ENCODE data around the gene EPB41L2.

Gene EPB41L2

DNA sequence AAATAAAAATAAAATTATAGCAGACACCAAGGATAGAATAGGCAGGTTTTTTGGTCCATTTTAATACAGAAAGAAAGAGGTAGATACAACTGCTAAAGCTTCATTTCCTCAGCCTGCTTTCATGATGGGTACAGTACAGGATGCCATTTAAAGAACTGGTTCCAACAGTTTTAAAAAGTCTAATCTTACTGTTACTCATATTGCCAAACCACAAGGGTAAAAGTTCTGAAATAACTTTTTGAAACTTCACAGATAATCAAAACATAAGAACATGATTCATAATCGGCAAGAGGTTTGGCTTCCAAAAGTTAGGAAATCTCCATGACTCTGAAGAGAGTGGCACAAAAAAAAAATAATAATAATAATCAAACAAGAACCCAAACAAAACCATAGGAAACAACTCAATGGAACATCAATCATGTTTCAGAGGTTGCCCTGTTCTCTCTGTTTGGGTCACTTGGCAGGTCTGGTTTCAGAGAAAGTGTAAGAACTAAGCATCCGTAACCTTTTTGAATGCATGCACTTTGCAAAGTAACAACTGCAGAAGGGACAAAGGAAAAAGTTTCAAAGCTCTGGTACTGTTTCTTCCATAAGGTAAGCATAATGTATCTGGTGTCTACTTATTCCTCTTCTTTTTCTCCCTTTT lies 156.2 kb downstream of the EPB41L2 start:
- peak; percentile 37 for DNase-seq

DNA sequence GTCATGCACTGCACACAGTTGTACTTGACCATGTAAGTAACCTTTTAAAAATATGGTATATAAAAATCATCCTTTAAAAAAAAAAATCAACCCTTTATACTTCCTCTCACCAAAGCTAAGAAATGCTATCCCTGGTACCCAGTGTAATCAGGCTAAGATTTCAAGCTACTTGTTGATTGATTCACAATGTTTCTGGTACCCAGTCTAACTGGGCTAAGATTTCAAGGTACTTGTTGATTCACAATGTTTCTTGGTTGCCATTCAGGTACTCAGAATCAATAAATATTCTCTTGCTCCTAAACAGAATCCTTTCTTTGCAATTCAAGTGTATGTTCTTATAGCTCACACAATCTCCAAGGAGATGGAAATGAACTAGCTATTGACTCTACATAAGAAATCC lies 159.4 kb downstream of the EPB41L2 start:
- no peak for DNase-seq

DNA sequence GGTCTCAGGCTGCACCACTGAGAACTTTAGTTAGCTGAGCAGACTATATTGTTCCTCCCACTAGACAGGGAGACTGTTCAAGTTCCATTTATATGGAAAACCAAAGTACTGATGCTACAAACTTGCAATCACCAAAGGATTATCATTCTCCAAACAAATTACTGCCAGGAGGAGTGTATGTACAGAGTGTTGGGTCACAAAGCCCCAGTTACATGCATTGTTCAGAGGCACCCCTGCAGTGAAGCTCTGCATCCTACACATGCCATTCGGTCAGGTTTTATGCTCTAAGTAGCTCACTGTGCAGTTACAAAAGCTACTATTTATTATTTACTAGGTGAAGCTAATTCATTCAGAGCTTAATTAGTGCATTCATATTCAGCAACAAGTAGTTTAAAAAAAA lies 160.0 kb downstream of the EPB41L2 start:
- DNase-seq, result no peak

DNA sequence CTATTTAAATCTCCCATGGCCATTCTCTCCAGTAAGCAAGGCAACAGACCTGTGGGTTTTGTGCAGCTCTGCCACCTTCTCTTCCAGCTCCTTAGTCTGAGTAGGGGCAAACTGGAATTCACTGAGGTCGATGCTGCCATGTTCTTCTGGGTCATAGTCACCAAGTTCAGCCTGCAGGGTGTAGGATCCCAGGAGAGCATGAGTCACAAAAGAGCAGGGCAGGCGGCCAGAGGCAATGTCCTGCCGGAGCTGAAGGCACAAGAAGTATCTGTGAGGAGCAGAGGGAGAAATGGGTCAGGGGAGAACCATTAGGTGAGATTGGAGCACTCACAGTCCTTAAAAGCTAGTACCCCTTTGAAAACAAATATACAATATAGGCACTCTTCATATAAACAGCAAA lies 162.1 kb downstream of the EPB41L2 start:
- DNase-seq, result peak; percentile 12

DNA sequence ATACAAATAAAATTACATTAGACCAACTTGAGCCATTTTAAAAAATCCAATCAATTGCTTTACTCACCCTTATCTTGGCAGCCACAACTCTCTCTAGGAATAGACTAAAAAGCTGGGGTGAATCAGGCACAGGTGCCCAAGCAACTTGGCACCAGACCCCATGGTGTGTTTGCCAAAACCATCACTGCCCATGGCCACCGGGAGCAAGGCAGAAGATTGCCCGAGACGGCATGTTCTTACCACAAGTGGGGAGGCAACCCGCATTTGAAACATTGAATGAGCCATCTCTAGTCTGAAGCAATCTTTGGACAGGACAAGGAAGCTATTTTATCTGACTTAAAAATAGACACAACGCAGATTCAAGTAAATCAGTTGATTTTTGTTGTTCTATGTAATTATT lies 166.8 kb downstream of the EPB41L2 start:
- DNase-seq, result no peak

DNA sequence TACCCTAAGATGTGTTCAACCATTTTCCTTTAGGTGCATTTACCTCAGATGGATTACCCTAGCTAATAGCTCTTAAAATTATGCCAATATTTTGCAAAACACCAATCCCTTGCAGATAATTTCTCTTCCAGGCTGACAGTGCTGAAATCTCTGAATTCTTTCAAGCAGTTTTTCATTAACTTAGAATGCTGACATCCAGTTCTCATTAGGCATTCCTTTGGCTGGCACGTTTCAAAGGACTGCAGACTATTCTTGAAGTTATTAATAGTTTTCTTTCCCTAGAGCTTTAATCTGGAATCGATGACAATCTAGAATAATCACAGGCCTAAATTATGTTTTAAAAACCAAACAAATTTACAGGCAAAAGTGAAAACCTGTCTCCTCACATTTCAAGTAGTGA lies 167.5 kb downstream of the EPB41L2 start:
- no peak for DNase-seq

DNA sequence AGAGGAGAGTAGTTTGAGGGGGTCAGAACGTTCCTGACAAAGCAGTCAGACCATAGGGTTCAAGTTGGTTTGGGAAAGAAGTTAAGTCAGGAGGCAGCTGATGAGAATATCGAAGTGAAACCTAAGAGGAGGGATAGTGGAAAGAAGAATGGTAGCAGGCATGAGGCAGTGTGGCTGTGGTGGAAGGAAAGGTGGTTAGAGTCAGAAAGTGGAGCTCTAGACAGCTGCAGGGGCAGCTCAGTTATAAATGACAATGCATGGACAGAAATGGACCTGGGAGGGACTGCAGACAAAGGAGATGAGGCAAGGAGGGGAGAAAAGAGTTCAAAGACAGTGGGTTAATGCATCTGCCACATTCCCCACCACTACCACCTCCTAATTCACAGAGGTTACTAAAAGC lies 169.3 kb downstream of the EPB41L2 start:
- no peak for DNase-seq

DNA sequence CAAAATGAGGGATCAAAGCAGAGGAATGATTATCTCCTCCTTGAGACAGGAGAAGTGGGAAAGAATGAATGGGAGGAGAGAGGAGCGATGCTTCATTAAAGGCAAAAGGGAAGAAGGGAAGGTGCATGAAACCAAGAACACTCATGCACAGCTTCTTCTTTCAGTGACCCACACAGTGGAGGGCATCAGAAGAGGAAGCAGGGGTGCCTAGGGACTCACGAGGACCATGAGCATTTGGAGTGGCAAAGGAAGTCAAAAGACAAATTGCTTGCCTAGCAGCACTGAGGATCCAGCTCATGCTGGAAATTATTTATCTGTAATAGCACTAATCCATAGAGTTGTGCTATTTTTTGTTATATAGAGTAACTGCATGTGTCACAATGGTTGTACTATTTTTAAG lies 169.8 kb downstream of the EPB41L2 start:
- no peak for DNase-seq

DNA sequence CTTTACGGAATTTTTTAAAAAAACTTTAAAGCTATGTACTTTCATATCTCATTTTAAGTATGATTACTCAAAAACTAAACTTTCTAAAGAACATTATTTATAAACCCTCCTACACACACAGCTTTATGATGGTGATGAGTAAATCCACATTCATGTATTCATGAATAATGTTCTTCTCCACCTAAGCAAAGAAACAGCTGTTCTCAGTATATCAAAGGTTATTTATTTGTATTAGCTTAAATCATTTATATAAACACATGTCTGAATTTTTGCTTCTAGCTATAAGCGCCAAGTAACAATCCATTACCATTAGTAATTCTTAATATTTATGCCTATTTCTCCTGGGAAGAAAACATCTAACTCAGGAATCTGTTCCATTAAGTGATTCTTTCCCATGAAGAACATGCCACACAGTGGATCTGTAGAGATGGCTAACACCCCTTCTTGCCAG lies 172.5 kb downstream of the EPB41L2 start:
- DNase-seq, result peak; percentile 75

DNA sequence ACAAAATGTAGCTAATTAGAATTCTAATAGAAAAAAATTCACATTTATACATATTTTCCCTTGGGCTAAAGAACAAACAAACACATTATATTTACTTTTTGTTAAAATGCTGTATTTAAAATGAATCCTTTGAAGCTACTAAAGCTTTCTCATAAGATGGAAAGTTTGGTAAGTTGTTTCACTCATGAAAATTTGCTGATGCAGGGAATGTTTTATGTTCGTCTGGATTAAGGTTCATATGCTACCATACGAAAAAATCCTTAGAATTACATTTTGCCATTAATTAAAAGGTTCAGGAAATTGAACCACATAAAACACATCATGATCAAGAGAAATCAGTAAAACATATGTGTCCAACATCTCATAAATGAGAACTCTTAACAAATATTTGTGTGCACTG lies 173.6 kb downstream of the EPB41L2 start:
- DNase-seq, result no peak

DNA sequence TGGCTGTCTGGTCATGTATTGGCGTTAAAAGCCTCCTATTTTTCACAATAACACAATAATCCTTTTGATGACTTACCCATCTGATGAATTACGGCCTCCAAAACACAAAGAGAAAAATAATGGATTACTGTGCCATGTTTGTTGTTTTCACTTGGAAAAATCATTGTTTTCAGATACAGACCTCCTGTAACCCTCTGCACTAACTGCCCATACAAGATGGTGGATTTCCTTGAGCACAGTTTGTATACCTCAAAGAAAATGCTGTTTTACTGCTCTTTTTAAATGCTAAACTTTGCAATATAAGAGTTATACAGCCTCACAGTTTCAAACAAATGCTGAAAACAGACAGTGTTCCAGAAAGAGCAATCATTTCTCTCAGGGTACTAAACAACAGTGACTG lies 174.8 kb downstream of the EPB41L2 start:
- no peak for DNase-seq

DNA sequence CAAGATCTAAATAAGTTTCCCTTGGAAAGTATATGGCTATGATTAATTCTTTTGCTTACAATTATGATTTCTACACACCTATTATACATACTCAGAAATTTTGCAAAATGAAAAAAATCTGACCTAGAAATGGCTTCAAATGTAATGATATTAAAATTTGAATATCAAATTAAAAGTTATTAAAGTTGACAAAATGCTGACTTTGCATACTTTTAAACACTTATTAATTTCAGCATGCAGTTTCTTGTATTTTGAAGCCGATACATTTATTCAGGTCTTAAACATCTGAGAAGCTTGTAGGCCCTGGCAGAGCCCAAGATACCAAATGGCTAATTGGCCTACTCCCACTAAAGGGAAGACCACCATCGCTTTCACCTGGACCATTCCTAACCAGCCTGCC lies 176.1 kb downstream of the EPB41L2 start:
- no peak for DNase-seq

DNA sequence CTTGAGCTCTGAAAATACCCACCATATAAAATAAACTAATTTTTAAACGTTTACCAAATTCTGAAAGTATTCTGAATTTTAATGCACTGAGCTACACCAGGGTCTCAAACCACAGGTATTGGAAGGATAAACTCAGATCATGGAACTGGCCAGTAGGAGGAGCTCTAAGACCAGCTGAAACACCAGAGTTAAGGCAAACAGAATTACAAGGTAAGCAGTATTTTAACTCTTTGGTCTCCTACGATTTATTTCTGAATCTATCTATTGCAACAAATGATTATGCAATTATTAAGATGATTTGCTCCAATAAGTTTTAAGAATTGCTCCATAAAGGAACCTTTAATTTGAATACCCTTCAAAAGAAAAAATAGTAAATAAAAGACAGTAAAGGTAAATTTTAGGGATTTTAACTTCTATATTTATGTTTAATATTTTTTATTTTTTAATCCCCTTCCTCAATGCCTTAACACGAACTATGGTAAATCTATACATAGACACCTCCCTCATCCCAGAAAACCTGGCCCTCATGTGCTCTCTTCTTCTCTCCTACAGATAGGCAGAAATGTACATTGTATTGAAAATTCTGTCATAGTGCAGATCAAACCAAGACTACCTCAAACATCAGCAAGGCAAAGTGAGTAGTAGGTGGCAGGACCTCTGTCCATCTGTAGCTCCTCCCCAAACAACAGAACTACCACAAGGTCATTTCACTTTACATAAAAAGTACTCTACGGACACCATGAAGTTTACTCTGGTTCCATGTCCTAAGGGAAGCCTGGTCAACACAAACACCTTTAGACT lies 177.5 kb downstream of the EPB41L2 start:
- DNase-seq, result peak; percentile 75

DNA sequence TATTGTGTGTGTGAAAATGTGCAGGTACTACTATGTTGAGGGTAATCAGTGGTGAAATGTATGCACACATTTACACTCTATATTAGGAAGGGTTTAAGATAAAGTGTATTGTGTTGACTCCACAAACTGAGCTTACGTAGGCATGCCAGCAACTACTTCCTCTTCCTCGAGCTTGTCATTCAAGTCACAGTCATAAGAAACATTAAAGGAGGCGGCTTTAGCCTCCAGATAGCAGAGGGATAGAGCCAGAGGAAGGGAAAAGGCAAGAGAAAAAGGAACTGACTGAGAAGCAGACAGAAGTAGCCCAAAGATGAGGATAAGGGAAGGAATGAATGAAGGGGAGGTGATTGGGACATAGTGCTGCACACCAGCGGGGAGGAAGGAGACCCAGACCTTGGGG lies 180.7 kb downstream of the EPB41L2 start:
- no peak for DNase-seq

DNA sequence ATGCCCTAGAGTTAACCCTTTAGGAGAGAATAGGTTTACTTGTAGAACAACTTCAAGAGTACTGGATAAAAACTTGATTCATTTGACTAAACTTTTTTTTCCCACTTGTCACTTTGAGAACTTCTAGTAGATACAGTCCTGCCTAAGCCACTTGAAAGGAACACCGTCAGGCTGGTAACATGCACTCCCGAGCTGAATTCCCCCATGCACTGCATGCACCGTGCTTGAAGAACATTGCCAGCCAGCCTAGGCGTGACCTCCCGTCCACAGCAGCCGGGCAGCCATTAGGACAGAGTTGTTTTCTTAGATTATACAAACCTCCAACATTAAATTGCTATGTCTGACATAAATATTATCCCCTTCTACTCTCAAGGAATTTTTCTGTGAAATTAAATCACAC lies 183.2 kb downstream of the EPB41L2 start:
- DNase-seq, result no peak

DNA sequence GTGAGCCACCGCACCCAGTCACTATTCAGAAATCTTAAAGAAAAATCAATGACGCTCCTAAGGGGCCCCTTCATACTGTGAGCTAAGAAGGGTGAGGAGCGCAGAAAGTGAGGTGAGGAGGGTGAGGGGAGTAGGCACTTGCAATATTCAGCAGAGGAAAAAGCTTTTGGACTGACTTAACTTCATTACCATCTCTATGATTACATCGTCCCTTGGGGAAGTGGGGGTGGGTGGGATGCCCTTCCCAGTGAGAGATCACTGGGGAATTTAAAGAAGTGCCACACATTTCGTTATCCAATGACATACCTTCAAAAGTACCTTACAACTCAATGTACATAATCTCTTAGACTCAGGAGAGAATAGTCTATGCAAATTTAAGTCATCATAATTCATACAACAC lies 189.3 kb downstream of the EPB41L2 start:
- DNase-seq, result no peak

DNA sequence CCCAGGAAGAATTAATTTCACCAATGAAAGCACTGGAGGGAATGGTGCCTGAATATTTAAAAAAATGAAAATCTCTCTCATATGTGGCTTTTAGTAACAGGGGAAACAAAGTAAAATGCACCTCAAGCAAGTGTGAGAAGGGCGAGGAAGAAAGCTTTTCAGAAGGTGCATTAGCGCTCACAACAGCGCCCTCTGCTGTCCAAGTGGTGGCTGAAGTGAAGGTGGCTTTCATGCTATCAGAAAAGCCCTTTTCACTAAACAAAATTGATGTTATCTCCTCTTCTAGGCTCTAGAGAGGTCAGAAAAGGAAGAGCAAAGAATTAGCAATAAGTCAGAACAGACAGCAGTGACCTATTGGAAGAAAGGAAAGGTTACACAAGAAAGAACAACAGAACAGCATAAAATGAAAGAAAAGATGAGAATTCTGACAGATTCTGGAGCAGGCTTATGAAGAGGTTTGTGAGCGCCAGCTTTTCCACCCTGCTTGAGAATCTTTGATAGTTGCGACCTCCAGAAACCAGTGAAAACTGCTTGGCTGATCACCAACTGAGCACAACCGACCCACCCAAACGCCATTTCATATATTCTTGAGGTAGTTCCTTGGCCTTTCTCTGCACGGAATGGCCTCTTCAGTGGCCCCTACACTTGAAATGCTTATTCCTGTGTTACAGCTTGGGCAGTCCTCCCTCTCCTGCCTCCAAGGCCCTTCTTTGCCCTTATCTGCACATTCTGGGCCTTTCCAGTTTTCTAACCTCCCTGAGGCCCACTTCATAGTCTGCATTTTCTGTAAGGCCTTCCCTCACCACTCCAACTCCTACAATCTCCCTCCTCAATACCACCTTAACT lies 190.6 kb downstream of the EPB41L2 start:
- peak; percentile 45 for DNase-seq

DNA sequence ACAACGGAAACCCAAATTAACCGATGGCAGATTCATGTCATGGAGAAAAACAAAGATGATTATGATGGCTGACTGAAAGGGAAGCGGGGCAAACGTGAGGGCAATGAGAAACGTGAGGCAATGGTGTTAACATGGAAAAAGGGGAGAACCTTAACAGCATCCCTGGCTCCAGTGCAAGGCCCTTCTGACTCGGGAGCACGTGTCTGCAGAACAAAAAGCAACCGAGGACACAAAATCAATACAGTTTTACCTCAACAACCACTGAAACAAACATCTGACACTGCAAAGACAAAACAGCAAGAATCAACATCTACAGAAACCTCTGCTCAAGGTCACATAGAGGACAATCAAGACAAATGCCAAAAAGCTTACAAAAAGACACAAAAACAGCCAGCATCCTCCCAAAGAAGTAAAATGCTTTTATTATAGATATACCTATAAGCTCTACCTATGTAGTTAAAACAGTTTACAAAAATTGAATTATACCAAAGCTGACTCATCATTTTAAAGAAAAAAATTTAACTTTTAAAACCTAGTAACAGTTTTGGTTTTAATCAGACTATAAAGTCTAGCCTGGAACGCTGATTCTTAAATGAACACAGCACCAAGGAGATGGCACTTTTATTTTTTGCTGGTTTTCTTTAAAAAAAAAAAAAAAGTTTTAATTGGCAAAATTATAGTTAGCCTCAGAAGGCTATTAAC lies 192.7 kb downstream of the EPB41L2 start:
- no peak for DNase-seq

DNA sequence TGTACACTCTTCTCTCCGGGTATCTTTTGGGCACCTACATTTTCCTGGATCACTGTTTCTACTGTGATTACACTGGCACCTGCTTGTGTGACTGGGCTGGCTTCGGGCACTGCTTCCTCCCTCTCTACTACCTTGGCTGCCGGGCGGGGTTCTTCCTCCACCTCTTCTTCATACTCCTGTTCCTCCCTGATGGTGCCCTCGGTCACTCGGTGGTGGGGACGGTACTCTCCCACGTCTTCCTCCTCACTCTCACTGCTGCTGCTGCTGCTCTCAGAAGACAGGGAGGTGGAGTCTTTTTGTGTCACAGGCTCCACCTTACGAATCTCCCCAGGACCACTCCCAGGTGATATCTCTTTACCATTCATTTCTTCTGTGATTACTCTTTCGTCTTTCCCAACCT lies 193.4 kb downstream of the EPB41L2 start:
- DNase-seq, result no peak

DNA sequence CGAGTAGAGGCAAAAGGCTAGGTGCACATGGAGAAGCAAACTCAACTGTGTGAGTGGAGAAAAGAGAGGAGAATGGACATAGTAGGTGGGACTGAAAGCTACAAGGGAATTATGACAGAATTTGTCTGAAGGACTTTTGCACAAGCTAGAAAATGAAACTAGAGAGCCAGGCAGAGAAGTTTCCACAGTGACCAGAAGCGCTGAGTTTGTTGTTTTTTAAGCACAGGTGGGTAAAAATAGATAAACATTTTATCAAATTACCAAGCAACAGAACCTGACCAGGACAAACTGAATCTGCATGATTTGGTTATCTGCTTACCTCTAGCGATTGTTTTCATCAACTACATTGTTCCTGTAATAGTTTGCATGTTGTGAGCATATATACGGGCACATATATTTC lies 197.3 kb downstream of the EPB41L2 start:
- no peak for DNase-seq

DNA sequence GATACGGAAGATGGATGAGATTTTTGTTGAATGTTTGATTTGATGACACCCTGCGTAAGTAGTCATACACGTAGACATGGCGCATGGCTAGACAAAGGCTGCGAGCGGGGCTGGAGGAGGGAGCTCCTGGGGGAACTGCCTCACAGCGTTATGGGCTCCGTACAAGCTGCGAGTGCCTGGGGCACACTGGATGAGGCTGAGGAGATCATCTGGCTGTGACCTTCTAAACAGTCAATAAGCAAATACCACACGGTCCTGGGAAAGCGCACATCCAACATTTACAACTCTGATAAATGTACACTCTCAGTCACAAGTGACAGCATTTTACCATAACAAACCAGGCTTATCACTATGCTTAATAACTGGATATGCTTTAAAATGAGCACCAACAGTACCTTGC lies 198.7 kb downstream of the EPB41L2 start:
- no peak for DNase-seq

DNA sequence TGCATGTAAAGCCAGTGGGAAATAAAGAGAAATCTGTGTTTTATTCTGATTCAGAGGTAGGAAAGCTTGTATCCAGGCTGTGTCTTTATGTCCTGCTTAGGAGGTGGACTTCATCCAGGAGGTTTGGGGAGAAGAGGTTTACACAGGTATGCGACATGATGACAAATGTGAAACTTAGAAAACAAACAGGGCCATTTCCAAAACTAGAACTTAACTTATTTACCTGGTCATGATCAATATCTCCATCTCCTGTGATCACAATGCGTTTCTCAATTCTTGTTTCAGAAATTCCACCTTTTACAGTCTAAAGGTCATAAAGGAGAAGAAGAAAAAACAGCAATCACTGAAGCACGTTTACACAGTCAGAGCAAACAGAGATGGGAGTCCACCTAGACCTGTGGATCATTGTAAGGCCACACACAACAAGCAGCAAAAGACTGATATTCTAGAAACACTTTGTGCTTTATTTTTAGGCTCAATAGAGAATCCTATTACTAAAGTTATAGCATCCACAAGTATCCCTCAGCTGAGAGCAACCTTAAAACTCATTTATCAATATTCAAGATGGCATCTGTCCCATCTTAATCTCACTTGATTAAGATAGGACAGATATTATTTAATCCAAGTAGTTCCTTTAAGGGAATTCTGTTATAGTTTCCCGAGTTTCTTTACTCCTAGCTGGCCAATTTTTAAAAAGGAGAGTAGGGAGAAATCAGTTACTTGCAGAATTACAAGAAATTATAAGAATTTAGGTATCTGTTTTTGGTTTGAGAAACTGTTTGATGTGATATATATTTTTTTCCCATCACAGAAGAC lies 199.4 kb downstream of the EPB41L2 start:
- no peak for DNase-seq

All from fibroblast of skin of abdomen (primary cell).